Esophagus mucosa (tissue), 1 donor: Measurements from ENCODE around the gene MICB. TPM values are rescaled to one million over a fixed set of nuclear protein-coding genes. Genes with fewer than 3 reads are reported as not detected.

Experiments used
- ATAC-seq: fragments of 200-7000 bp; cut with Tn5 transposase; one replicate; pipeline ENCODE4 v1.9.1; 2020
- total RNA-seq: library from RNA; stranded (reverse); gene quantifications from one replicate; pipeline ENCODE4 v1.2.4, GENCODE V29; 2023
- donor health status: DM: yes; HTN: yes; CAD: no.

Gene MICB
- total RNA-seq, 1 donor from 2014 or later = 0.92 TPM

DNA sequence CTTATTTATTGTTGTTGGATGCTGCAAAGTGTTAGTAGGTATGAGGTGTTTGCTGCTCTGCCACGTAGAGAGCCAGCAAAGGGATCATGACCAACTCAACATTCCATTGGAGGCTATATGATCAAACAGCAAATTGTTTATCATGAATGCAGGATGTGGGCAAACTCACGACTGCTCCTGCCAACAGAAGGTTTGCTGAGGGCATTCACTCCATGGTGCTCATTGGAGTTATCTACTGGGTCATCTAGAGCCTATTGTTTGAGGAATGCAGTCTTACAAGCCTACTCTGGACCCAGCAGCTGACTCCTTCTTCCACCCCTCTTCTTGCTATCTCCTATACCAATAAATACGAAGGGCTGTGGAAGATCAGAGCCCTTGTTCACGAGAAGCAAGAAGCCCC lies 12.1 kb downstream of the MICB start:
- no peak for ATAC-seq

DNA sequence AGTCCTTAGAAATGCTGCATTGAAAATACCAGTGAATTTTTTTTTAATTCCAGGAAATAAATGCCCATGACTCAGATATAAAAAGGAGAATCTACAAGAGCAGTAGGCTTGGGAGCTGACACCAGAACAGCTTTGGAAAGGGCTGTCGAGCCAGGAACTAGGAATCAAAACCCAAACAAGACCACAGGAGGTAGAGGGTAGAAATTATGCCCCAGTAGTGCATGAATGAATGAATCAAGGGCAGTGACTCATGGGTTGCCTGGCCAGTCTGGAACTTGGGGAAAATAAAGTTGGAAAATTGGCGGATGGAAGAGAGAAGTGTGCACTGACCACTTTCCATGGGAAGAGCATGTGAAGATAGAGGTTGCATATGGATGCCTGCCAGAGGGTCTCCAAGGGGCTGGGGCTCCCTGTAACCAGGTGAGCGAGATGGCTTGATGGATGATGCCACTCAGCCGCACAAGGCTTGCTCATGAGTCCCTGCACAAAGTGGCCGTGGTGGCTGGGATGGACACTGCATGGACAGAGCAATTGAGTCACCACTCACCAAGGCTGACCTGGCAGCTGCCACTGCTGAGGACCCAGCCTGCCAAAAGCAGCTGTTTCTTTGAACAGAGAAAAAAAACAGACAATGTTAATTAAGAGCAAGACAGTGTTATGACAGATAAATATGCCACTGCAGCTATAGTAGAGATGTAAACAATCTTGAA lies 15.7 kb downstream of the MICB start:
- no peak for ATAC-seq

DNA sequence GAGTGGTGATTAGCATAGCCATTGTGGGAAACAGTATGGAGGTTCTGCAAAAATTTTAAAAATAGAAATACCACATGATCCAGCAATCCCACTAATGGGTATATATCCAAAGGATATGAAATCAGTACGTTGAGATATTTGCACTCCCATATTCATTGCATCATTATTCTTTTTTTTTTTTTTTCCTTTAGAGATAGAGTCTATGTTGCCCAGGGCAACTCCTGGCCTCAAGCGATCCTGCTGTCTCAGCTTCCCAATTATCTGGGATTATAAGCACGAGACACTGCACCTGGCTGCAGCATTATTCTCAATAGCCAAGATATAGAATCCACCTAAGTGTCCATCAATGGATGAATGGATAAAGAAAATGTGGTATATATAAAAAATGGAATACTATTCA lies 23.9 kb downstream of the MICB start:
- no peak for ATAC-seq

DNA sequence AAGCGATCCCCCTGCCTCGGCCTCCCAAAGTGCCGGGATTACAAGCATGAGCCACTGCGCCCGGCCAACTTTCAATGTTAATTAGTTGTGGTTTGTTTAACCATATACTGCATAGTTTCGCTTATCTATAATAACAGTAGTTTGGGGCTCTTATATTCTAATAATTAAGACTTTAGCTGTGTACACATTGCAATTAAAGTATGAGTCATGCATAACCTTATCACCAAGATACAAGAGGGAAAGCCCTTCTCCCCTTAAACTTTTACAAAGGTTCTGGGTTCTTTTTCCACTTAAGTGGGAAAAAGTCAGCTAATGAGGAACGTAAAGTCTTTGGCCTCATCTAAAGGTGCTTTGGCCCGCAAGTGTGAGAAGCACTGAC lies 27.6 kb downstream of the MICB start:
- ATAC-seq = no peak

DNA sequence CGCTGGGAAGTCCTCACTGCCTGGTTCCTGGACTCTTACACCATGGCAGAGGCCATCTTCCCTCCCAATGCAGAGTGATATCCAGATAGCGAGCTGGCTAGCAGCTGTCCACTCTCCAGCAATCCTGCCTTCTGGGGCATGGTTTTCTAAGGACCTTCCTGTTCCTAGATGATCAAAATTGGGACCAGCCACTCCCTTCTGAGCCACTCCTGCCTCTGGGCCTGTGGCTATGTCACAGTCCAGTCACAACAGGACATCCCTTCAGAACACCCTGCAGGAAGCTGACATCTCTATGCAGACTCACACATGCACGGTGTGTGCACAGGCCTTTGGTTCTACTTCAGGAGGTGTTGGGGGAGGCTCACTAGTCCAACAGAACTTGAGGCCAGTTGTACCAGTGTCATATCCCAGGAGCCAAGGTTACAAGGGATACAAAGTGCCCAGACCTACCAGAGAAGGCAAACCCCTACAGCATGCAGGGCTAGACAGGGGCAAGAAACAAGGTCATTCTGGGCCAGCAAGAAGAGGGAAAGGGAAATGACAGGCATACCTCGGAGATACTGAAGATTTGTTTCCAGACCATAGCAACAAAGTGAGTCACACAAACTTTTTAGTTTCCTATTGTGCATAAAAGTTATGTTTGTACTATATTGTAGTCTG lies 28.1 kb downstream of the MICB start:
- ATAC-seq = peak; percentile 59

DNA sequence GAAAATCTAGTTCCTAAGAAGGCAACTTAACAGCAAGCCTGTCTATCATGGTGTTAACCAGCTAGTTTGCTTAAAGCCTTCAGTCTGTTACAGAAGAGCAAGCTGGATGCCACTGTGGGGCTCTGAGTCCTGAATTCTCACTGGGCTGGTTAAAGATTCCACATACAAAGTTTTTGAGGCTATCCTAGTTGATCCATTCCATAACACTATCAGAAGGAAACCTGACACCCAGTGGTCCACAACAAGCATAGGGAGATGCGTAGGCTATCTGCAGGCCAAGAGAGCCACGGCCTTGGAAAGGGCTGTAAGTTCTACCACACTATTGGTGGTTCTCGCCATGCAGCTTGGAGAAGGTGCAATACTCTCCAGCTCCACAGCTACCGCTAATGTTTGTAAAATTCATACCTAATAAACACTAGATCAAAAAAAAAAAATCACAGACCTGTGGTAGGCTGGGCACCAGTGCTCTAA lies 30.4 kb downstream of the MICB start:
- ATAC-seq = no peak

GRCh38 chr6:31528821-31529328 lies 30.9 kb downstream of the MICB start, which contains the start of gene MCCD1:
Gene MCCD1, plus strand, starts transcription at chr6:31528962. Its CDS starts 53 bp downstream, at chr6:31529015.
- ATAC-seq = peak; percentile 33

GRCh38 chr6:31529329-31530150 lies 31.6 kb downstream of the MICB start:
- peak; percentile 4 for ATAC-seq

DNA sequence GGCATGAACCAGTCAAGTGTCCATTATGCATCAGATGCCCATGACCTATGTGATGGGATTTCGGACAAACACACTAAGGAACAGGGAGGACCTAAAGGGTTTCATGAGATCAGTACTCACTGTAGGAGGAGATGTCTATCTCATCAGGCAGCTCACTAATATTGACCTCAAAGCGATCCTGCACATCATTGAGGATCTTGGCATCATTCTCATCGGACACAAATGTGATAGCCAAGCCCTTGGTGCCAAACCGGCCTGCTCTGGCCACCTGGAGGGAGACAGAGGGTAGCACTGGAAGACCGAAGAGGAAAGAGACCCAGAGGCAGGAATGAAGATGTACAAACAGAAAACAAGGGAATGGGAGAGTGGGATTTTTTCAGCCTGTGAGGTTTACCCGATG lies 32.7 kb downstream of the MICB start:
- ATAC-seq = no peak

DNA sequence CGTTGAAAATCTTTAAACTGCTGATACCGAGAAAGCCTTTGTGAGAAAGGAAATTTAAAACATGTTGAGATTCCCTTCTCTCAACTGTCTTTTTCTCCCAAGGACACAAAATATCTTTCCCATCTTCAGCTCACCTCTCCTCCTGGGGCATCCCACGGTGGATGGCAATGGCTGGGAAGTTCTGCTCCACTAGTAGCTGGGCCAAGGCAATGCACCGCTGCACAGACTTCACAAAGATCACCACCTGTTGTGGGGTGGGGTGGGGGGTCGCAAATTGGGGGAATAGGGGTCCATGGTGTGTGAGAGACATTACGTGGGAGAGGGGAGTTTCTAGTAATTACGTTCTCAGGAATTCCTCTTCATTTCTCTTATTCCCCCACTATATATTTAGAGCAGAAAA lies 33.2 kb downstream of the MICB start:
- no peak for ATAC-seq

GRCh38 chr6:31531771-31532643 lies 34.1 kb downstream of the MICB start:
- no peak for ATAC-seq

- no peak for ATAC-seq
Measured at GRCh38 chr6:31532644-31533454, 34.9 kb downstream of the MICB start.

DNA sequence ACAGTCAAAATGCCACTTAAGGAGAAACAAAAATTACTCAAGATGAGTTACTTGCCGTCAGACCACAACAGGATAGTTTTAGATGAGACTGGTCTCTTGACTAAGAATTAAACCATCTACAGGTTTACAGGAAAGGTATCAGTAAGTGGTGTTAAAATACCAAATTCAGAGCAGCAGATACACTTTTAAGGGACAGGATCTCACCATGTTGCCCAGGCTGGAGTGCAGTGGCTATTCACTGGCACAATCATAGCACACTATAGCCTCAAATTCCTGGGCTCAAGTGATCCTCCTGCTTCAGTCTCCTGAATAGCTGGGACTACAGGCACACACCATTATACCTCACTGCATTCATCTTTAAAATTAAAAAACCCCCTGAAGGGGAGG lies 35.5 kb downstream of the MICB start:
- no peak for ATAC-seq

GRCh38 chr6:31534011-31534410 lies 36.1 kb downstream of the MICB start:
- no peak for ATAC-seq

DNA sequence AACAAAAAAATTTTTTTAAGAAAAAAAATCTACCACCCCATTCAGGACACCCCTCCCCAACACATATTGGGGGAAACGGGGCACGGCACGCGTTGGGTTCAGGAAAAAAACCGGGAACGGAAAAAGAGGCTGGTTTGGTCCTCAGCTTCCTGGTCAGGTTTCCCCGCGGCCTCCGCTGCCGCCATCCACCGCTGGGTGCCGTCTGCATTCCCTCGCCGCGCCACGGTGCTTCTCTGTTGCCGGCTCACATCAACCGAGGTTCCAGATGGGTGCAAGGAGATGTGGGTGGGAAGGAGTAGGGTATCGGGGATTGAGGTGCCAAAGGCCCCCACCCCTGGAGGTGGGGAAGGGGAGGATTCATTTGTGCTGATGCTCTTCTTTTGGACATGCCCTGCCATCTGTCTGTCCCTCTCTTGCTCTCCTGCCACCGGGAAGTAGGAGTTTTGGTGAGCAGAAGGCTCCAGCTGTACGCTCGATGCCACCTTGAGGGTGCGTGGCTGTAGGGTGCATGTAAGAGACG lies 36.6 kb downstream of the MICB start:
- no peak for ATAC-seq

DNA sequence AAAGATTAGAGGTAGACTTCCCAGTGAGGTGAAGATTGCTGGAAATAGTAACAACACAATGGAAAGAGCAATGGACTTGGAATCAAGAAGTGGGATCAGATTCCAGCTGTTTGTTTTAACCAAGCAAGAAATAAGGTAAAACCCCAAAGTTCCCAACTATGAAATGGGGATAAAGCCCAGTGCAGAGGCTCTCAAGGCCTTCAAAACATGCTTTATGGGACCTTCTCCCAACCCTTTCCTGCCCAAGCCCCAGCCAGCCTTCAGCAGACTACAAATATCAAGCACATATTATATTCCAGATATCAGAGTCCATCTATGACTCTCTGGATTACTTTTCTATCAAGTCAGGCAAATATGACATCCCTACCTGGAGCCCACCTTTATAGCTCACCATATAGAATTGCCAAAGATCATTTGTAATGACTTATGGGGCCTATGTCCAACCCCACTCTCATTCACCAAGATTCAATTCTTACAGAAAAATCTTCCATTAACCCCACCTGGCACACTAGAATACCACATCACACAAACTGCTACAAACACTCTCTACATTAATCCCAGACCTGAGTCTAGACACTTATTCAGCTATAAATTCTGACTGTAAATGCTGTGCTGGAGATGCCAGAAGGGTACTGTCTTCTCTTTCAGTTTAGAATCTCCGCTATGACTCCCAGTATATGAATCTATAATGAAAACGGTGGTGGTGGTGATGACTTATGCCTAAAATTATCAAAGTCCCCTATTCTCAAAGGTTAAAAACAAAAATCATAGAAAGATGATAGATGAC lies 37.8 kb downstream of the MICB start:
- ATAC-seq = no peak

GRCh38 chr6:31538805-31539400 lies 41.0 kb downstream of the MICB start:
- ATAC-seq = no peak

DNA sequence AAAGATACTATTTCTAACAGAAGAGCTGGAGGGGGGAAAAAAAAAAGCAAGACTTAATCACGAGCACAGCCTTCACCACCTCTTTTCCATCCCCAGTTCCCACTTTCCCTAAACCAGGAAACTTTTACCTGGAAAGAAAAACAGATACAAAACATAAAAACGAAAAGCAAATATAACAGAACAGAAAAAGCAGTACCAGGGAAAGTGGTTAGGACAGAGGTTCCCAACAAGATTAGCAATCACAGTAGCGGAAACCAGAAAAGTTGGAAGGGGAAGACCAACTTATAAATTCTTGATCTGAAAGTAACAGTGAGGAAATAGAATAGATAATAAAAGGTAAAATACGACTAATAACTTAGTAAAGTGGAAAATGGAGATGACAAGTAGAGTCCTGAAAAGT lies 42.7 kb downstream of the MICB start:
- no peak for ATAC-seq

DNA sequence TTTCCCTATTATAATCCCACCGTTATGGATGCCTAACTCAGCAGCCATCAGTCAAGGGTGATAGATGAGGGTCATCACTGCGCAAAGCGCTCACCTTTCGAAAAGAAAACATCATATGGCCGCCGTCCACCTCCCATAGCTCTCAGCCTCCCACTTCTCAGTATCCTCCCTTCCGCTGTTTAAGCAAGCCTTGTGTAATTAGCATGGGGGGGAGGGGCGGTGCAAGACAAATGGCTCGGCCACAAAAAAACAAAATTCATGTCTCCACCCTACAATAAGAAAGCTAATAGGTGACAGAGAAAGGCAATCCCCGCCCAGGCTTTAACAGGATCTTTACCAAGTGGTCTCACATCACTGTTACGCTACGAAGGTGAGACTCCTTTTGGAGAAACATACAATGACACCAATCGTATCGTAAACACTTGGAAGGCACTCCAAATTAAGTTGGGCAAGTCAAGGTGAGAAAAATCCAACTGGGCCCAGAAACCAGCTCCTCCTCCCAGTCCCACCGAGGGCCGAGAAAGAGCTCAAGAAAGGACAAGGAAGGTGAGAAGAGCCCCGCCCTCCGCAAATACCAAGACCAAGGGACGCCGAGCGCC lies 43.2 kb downstream of the MICB start:
- ATAC-seq = peak; percentile 46
